ENCODE data around the gene KCNN2. TPM values are rescaled to one million over a fixed set of nuclear protein-coding genes. Genes with fewer than 3 reads are reported as not detected.

KCNN2 gene
- 0.61 TPM in 1 of 2 replicates, not detected in the other for total RNA-seq (2014; rRNA removed; shearing (Covaris generic))

- Histone ChIP-seq H3K36me3 (no peaks in the 10 kb centered on the region), H3K4me3 (peak within 1 kb of the TSS; percentile 47), H3K9me3 (replicated peaks) (peaks cover 2% of the 10 kb centered on the region; the same call in 1 of the 2 replicates), H3K27ac (no peak within 1 kb of the TSS), H3K4me1 (replicated peaks) (peaks cover 25% of the 10 kb centered on the region), H3K27me3 (replicated peaks) (peaks cover 75% of the 10 kb centered on the region)
- DNase-seq (ENCODE audit: low read depth in 1 of 2, low spot score in 2 of 2) = peak; percentile 76 to 86
Observed at GRCh38 chr5:114361724-114362196, at the start of gene KCNN2. KCNN2 (plus strand) TSS chr5:114362070; CDS start chr5:114362140, 70 bp downstream.

GRCh38 chr5:114312658-114313057 is 49.2 kb upstream of the KCNN2 start:
- peaks cover 6% of the 10 kb centered on the region for H3K27me3 ChIP-seq (replicated peaks)
- no peaks in the 10 kb centered on the region for H3K36me3 ChIP-seq
- H3K4me3 ChIP-seq = no peak overlapping the region
- H3K27ac ChIP-seq = no peak overlapping the region
- H3K4me1 ChIP-seq (replicated peaks) = no peaks in the 10 kb centered on the region
- H3K9me3 ChIP-seq (replicated peaks) = no peaks in the 10 kb centered on the region
- DNase-seq (ENCODE audit: low read depth in 1 of 2, low spot score in 2 of 2) = no peak

- H3K36me3 ChIP-seq = no peaks in the 10 kb centered on the region
Observed at GRCh38 chr5:114314061-114314460, 47.8 kb upstream of the KCNN2 start.

GRCh38 chr5:114316167-114316566 is 45.7 kb upstream of the KCNN2 start:
- Histone ChIP-seq H3K27me3 (replicated peaks) (peaks cover 6% of the 10 kb centered on the region), H3K4me3 (no peak overlapping the region), H3K27ac (no peak overlapping the region), H3K36me3 (no peaks in the 10 kb centered on the region), H3K4me1 (replicated peaks) (peaks cover 6% of the 10 kb centered on the region; the same call in 1 of the 2 replicates), H3K9me3 (replicated peaks) (no peaks in the 10 kb centered on the region)
- no peak for DNase-seq (ENCODE audit: low read depth in 1 of 2, low spot score in 2 of 2)

More at GRCh38 chr5:114314061-114314460, 47.8 kb upstream of the KCNN2 start:
- no peak overlapping the region for H3K27ac ChIP-seq
- H3K4me3 ChIP-seq = no peak overlapping the region
- H3K9me3 ChIP-seq (replicated peaks) = no peaks in the 10 kb centered on the region
- no peak for DNase-seq (ENCODE audit: low read depth in 1 of 2, low spot score in 2 of 2)
- H3K27me3 ChIP-seq (replicated peaks) = peaks cover 6% of the 10 kb centered on the region
- no peaks in the 10 kb centered on the region for H3K4me1 ChIP-seq (replicated peaks)

GRCh38 chr5:114317751-114318150 is 44.1 kb upstream of the KCNN2 start:
- Histone ChIP-seq H3K36me3 (no peaks in the 10 kb centered on the region), H3K4me3 (no peak overlapping the region), H3K9me3 (replicated peaks) (no peaks in the 10 kb centered on the region), H3K27me3 (replicated peaks) (peaks cover 6% of the 10 kb centered on the region), H3K4me1 (replicated peaks) (peaks cover 6% of the 10 kb centered on the region; the same call in 1 of the 2 replicates), H3K27ac (no peak overlapping the region)
- no peak for DNase-seq (ENCODE audit: low read depth in 1 of 2, low spot score in 2 of 2)

- Histone ChIP-seq H3K27ac (no peak overlapping the region), H3K4me3 (no peak overlapping the region), H3K27me3 (replicated peaks) (no peaks in the 10 kb centered on the region; the same call in 1 of the 2 replicates), H3K9me3 (replicated peaks) (no peaks in the 10 kb centered on the region), H3K36me3 (no peaks in the 10 kb centered on the region), H3K4me1 (replicated peaks) (peaks cover 6% of the 10 kb centered on the region; the same call in 1 of the 2 replicates)
- no peak for DNase-seq (ENCODE audit: low read depth in 1 of 2, low spot score in 2 of 2)
Observed at GRCh38 chr5:114319236-114319635, 42.6 kb upstream of the KCNN2 start.

GRCh38 chr5:114319821-114320220 is 42.0 kb upstream of the KCNN2 start:
- no peak for DNase-seq (ENCODE audit: low read depth in 1 of 2, low spot score in 2 of 2)
- Histone ChIP-seq H3K9me3 (replicated peaks) (no peaks in the 10 kb centered on the region), H3K36me3 (no peaks in the 10 kb centered on the region), H3K27me3 (replicated peaks) (no peaks in the 10 kb centered on the region), H3K4me3 (no peak overlapping the region), H3K4me1 (replicated peaks) (peaks cover 6% of the 10 kb centered on the region; the same call in 1 of the 2 replicates), H3K27ac (peak overlapping the region; percentile 12; the same call in 1 of the 2 replicates)

GRCh38 chr5:114324282-114324681 is 37.6 kb upstream of the KCNN2 start:
- Histone ChIP-seq H3K36me3 (no peaks in the 10 kb centered on the region), H3K4me3 (no peak overlapping the region), H3K4me1 (replicated peaks) (peaks cover 6% of the 10 kb centered on the region; the same call in 1 of the 2 replicates), H3K27me3 (replicated peaks) (no peaks in the 10 kb centered on the region), H3K9me3 (replicated peaks) (no peaks in the 10 kb centered on the region), H3K27ac (no peak overlapping the region)
- no peak for DNase-seq (ENCODE audit: low read depth in 1 of 2, low spot score in 2 of 2)

- Histone ChIP-seq H3K27ac (no peak overlapping the region), H3K4me1 (replicated peaks) (no peaks in the 10 kb centered on the region), H3K9me3 (replicated peaks) (no peaks in the 10 kb centered on the region), H3K4me3 (no peak overlapping the region), H3K36me3 (no peaks in the 10 kb centered on the region), H3K27me3 (replicated peaks) (no peaks in the 10 kb centered on the region)
- DNase-seq (ENCODE audit: low read depth in 1 of 2, low spot score in 2 of 2) = no peak
Observed at GRCh38 chr5:114325541-114325940, 36.3 kb upstream of the KCNN2 start.

- no peaks in the 10 kb centered on the region for H3K9me3 ChIP-seq (replicated peaks)
- H3K27me3 ChIP-seq (replicated peaks) = no peaks in the 10 kb centered on the region
- H3K4me3 ChIP-seq = no peak overlapping the region
- peaks cover 4% of the 10 kb centered on the region for H3K4me1 ChIP-seq (replicated peaks)
- DNase-seq (ENCODE audit: low read depth in 1 of 2, low spot score in 2 of 2) = no peak
- no peaks in the 10 kb centered on the region for H3K36me3 ChIP-seq
- H3K27ac ChIP-seq = no peak overlapping the region
Observed at GRCh38 chr5:114327474-114327873, 34.4 kb upstream of the KCNN2 start.

GRCh38 chr5:114327987-114328386 is 33.9 kb upstream of the KCNN2 start:
- Histone ChIP-seq H3K36me3 (no peaks in the 10 kb centered on the region), H3K4me3 (no peak overlapping the region), H3K27me3 (replicated peaks) (no peaks in the 10 kb centered on the region), H3K27ac (no peak overlapping the region), H3K4me1 (replicated peaks) (peaks cover 9% of the 10 kb centered on the region), H3K9me3 (replicated peaks) (no peaks in the 10 kb centered on the region)
- DNase-seq (ENCODE audit: low read depth in 1 of 2, low spot score in 2 of 2) = no peak

- Histone ChIP-seq H3K36me3 (no peaks in the 10 kb centered on the region), H3K9me3 (replicated peaks) (no peaks in the 10 kb centered on the region), H3K27ac (no peak overlapping the region), H3K27me3 (replicated peaks) (no peaks in the 10 kb centered on the region), H3K4me3 (no peak overlapping the region), H3K4me1 (replicated peaks) (peaks cover 31% of the 10 kb centered on the region)
- no peak for DNase-seq (ENCODE audit: low read depth in 1 of 2, low spot score in 2 of 2)
Observed at GRCh38 chr5:114330916-114331531, 30.8 kb upstream of the KCNN2 start.

GRCh38 chr5:114332493-114332892 is 29.4 kb upstream of the KCNN2 start:
- no peaks in the 10 kb centered on the region for H3K27me3 ChIP-seq (replicated peaks)
- no peak overlapping the region for H3K4me3 ChIP-seq
- H3K9me3 ChIP-seq (replicated peaks) = no peaks in the 10 kb centered on the region
- H3K27ac ChIP-seq = peak overlapping the region; percentile 4; the same call in 1 of the 2 replicates
- no peak for DNase-seq (ENCODE audit: low read depth in 1 of 2, low spot score in 2 of 2)
- H3K4me1 ChIP-seq (replicated peaks) = peaks cover 31% of the 10 kb centered on the region
- no peaks in the 10 kb centered on the region for H3K36me3 ChIP-seq

- peak; percentile 65 to 75 for DNase-seq (ENCODE audit: low read depth in 1 of 2, low spot score in 2 of 2)
Observed at GRCh38 chr5:114332925-114333324, 28.9 kb upstream of the KCNN2 start.

More at GRCh38 chr5:114332925-114333324, 28.9 kb upstream of the KCNN2 start:
- Histone ChIP-seq H3K4me1 (replicated peaks) (peaks cover 31% of the 10 kb centered on the region), H3K36me3 (no peaks in the 10 kb centered on the region), H3K9me3 (replicated peaks) (no peaks in the 10 kb centered on the region), H3K4me3 (no peak overlapping the region), H3K27ac (peak overlapping the region; percentile 4; the same call in 1 of the 2 replicates), H3K27me3 (replicated peaks) (no peaks in the 10 kb centered on the region)
